HepG2 (cell line): ENCODE measurements around the gene GPT2. TPM values are rescaled to one million over a fixed set of nuclear protein-coding genes. Genes with fewer than 3 reads are reported as not detected.

Source experiments
- CEBPG ChIP-seq: IDR thresholded peaks from 2 replicates; pipeline ENCODE4 v1.6.1; 2016
- CREB1 ChIP-seq, 2 experiments: fragments of 450-650 bp in 1 of 2; IDR thresholded peaks; 2 replicates each; pipeline ENCODE4 v1.6.1; 2016 to 2017; ENCODE audit warnings: control low read depth in 1 of 2, mild to moderate bottlenecking in 1 of 2, missing compliant biosample characterization in 1 of 2, missing genetic modification characterization in 1 of 2
- EZH2 ChIP-seq: conservative IDR thresholded peaks from 2 replicates; pipeline ENCODE4 v1.6.1; 2012; ENCODE audit warnings: mild to moderate bottlenecking, low read depth, low read length, moderate library complexity
- GATA4 ChIP-seq: sonication (generic); IDR thresholded peaks from 2 replicates; pipeline ENCODE4 v1.6.1; 2016; ENCODE audit warnings: antibody characterized with exemption, low read depth, borderline replicate concordance
- JUND ChIP-seq: sonication (generic); formaldehyde crosslinking; IDR thresholded peaks from 2 replicates; pipeline ENCODE4 v1.8.0; 2022; ENCODE audit warnings: mild to moderate bottlenecking, missing genetic modification reagents
- MIER2 ChIP-seq: IDR thresholded peaks from 2 replicates; pipeline ENCODE4 v1.6.1; 2016; ENCODE audit warnings: missing biosample characterization, missing genetic modification reagents
- NCOR1 ChIP-seq: fragments of 200-600 bp; sonication (generic); IDR thresholded peaks from 2 replicates; pipeline ENCODE4 v1.7.0; 2017; ENCODE audit warnings: antibody characterized with exemption, low read length, borderline replicate concordance
- RBFOX2 ChIP-seq: fragments of 200-400 bp; formaldehyde crosslinking; IDR thresholded peaks from 2 replicates; pipeline ENCODE4 v1.6.1; 2017; ENCODE audit warnings: low read depth, mild to moderate bottlenecking, low read length
- SALL2 ChIP-seq: sonication (generic); formaldehyde crosslinking; IDR thresholded peaks from 2 replicates; pipeline ENCODE4 v1.8.1; 2023; ENCODE audit warnings: mild to moderate bottlenecking, missing genetic modification reagents, inconsistent platforms
- SP4 ChIP-seq: sonication (generic); formaldehyde crosslinking; IDR thresholded peaks from 2 replicates; pipeline ENCODE4 v1.8.1; 2023; ENCODE audit warnings: mild to moderate bottlenecking, missing genetic modification reagents
- ZMYM4 ChIP-seq: sonication (generic); formaldehyde crosslinking; IDR thresholded peaks from 2 replicates; pipeline ENCODE4 v1.8.1; 2023; ENCODE audit warnings: mild to moderate bottlenecking, missing genetic modification reagents
- ZNF343 ChIP-seq: sonication (generic); formaldehyde crosslinking; IDR thresholded peaks from 2 replicates; pipeline ENCODE4 v1.4.0; 2020; ENCODE audit warnings: mild to moderate bottlenecking, missing genetic modification reagents
- ZNF367 ChIP-seq: sonication (generic); formaldehyde crosslinking; IDR thresholded peaks from 2 replicates; pipeline ENCODE4 v1.4.0; 2020; ENCODE audit warnings: missing genetic modification reagents, borderline replicate concordance
- ZNF557 ChIP-seq: sonication (generic); formaldehyde crosslinking; IDR thresholded peaks from 2 replicates; pipeline ENCODE4 v1.4.0; 2020; ENCODE audit warnings: missing genetic modification reagents
- ZNF570 ChIP-seq: sonication (generic); formaldehyde crosslinking; IDR thresholded peaks from 2 replicates; pipeline ENCODE4 v1.4.0; 2020; ENCODE audit warnings: mild to moderate bottlenecking, missing genetic modification reagents, borderline replicate concordance
- ZNF572 ChIP-seq: sonication (generic); formaldehyde crosslinking; IDR thresholded peaks from 2 replicates; pipeline ENCODE4 v1.5.1; 2020; ENCODE audit warnings: mild to moderate bottlenecking, missing genetic modification reagents
- ZNF605 ChIP-seq: sonication (generic); formaldehyde crosslinking; IDR thresholded peaks from 2 replicates; pipeline ENCODE4 v1.8.0; 2022; ENCODE audit warnings: mild to moderate bottlenecking, missing genetic modification reagents
- ZNF670 ChIP-seq: sonication (generic); formaldehyde crosslinking; IDR thresholded peaks from 2 replicates; pipeline ENCODE4 v1.8.0; 2022; ENCODE audit warnings: mild to moderate bottlenecking, missing genetic modification reagents, borderline replicate concordance
- polyA plus RNA-seq, 8 experiments: library from polyadenylated mRNA; depleted of rRNA in 3 of 8; stranded (reverse) in 7 of 8; unstranded in 1 of 8; fragments of >200 nt; fragmentation: Illumina TruSeq in 4 of 8; extraction: Trizol in 4 of 8; gene quantifications; 2 replicates each; pipeline versions ENCODE4 v1.2.1 to v1.2.3, GENCODE V29; 2011 to 2016; ENCODE audit warnings: low read depth in 4 of 8, missing spikeins in 1 of 8, mixed read lengths in 1 of 8; ENCODE audit not compliant: insufficient read depth in 1 of 8
- total RNA-seq, 5 experiments: library from RNA; depleted of rRNA; stranded (reverse); fragments of >200 nt; fragmentation: Illumina TruSeq; extraction: Trizol; gene quantifications; 2 replicates each; pipeline ENCODE4 v1.2.3, GENCODE V29; 2016; ENCODE audit warnings: low read depth in 1 of 5
- TF ChIP-seq, protein P1 (sequence below): sonication (generic); formaldehyde crosslinking; IDR thresholded peaks from 2 replicates; pipeline ENCODE4 v1.4.0; 2020; ENCODE audit warnings: low read depth, mild to moderate bottlenecking, missing genetic modification reagents
- TF ChIP-seq, protein P2 (sequence below): sonication (generic); formaldehyde crosslinking; IDR thresholded peaks from 2 replicates; pipeline ENCODE4 v1.5.1; 2020; ENCODE audit warnings: mild to moderate bottlenecking, missing genetic modification reagents, moderate library complexity
- TF ChIP-seq, protein P3 (sequence below): sonication (generic); formaldehyde crosslinking; IDR thresholded peaks from 2 replicates; pipeline ENCODE4 v1.4.0; 2020; ENCODE audit warnings: missing genetic modification reagents, mild to moderate bottlenecking, borderline replicate concordance
- TF ChIP-seq, protein P4 (sequence below): sonication (generic); formaldehyde crosslinking; IDR thresholded peaks from 2 replicates; pipeline ENCODE4 v1.8.1; 2023; ENCODE audit warnings: mild to moderate bottlenecking, missing genetic modification reagents, borderline replicate concordance
- TF ChIP-seq, protein P5 (sequence below): sonication (generic); formaldehyde crosslinking; IDR thresholded peaks from 2 replicates; pipeline ENCODE4 v1.5.0; 2020; ENCODE audit warnings: missing genetic modification reagents, mild to moderate bottlenecking, borderline replicate concordance

The GPT2 gene
- total and polyA plus RNA-seq, 2 of the 13 experiments (the other 11 are each of a cell fraction or from before 2014, with no cell fraction given): 138 to 267 TPM

DNA sequence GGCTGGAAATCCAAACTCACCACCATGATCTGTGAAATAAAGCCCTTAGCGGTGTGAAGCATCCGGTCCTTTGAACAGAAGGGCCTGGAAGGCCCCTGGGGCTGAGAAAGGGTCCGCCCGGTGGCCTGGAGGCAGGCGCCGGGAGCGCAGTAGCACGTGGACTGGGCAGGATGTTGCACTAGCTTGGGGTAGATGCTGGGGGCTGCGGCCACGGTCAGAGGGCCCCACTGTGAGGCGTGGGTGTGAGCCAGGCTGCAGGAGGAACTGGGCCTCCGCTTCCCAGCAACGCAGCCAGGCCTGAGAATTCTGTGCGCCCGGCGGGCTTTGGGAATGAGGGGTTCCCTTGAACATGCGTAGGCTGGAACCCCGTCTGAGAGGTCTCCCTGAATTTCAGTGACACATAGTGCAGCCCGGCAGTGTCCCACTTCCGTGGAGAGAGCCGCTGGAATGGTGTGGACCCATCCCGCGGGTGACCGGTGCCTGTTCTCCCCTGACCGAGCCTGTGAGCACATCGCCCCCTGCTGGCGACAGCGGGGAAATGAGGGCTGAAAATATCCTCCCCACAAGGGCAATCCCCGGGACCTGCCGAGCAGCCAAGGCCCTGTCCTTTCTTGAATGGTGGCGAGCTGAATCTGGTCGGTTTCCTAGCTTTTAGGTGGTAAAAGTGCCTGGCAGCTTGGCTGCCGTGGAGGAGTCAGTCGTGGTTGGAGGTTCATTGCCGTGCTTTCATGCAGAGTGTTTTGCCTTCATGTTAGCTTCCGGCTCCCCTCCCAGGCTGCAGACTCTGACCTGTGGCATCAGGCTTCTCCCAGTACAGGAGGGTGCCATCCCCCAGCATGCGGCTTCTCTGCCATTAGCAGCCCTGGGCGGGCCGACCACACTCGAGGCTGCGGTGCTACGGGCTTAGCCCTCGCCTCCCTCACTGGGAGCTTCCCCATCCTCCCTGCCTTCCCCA lies 45.5 kb downstream of the GPT2 start (continued):
- TF ChIP-seq, protein P1, sequence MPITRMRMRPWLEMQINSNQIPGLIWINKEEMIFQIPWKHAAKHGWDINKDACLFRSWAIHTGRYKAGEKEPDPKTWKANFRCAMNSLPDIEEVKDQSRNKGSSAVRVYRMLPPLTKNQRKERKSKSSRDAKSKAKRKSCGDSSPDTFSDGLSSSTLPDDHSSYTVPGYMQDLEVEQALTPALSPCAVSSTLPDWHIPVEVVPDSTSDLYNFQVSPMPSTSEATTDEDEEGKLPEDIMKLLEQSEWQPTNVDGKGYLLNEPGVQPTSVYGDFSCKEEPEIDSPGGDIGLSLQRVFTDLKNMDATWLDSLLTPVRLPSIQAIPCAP (CRISPR knock-in tag): no peak
- TF ChIP-seq ZNF605 (CRISPR knock-in tag): peak; percentile 29; the same call in 1 of the 2 replicates
- TF ChIP-seq ZNF670 (CRISPR knock-in tag): no peak
- no peak for TF ChIP-seq ZMYM4
- no peak for TF ChIP-seq GATA4
- TF ChIP-seq, protein P2, sequence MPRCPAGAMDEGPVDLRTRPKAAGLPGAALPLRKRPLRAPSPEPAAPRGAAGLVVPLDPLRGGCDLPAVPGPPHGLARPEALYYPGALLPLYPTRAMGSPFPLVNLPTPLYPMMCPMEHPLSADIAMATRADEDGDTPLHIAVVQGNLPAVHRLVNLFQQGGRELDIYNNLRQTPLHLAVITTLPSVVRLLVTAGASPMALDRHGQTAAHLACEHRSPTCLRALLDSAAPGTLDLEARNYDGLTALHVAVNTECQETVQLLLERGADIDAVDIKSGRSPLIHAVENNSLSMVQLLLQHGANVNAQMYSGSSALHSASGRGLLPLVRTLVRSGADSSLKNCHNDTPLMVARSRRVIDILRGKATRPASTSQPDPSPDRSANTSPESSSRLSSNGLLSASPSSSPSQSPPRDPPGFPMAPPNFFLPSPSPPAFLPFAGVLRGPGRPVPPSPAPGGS (CRISPR knock-in tag): peak; percentile 79; the same call in 1 of the 2 replicates
- TF ChIP-seq ZNF343 (CRISPR knock-in tag): no peak
- TF ChIP-seq ZNF557: no peak
- TF ChIP-seq ZNF570 (CRISPR knock-in tag): no peak
- TF ChIP-seq, protein P3, sequence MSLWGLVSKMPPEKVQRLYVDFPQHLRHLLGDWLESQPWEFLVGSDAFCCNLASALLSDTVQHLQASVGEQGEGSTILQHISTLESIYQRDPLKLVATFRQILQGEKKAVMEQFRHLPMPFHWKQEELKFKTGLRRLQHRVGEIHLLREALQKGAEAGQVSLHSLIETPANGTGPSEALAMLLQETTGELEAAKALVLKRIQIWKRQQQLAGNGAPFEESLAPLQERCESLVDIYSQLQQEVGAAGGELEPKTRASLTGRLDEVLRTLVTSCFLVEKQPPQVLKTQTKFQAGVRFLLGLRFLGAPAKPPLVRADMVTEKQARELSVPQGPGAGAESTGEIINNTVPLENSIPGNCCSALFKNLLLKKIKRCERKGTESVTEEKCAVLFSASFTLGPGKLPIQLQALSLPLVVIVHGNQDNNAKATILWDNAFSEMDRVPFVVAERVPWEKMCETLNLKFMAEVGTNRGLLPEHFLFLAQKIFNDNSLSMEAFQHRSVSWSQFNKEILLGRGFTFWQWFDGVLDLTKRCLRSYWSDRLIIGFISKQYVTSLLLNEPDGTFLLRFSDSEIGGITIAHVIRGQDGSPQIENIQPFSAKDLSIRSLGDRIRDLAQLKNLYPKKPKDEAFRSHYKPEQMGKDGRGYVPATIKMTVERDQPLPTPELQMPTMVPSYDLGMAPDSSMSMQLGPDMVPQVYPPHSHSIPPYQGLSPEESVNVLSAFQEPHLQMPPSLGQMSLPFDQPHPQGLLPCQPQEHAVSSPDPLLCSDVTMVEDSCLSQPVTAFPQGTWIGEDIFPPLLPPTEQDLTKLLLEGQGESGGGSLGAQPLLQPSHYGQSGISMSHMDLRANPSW: 0 out of 2 replicates have a peak, but pooled peaks have one; percentile 15
- TF ChIP-seq RBFOX2: peak; percentile 65; the same call in 1 of the 2 replicates
- TF ChIP-seq SP4: no peak
- no peak for TF ChIP-seq NCOR1
- 0 out of 2 replicates have a peak, but pooled peaks have one; percentile 3 for TF ChIP-seq ZNF572 (CRISPR knock-in tag)
- no peak for TF ChIP-seq MIER2 (CRISPR knock-in tag)
- TF ChIP-seq, protein P4, sequence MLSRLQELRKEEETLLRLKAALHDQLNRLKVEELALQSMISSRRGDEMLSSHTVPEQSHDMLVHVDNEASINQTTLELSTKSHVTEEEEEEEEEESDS (CRISPR knock-in tag): no peak
- TF ChIP-seq CEBPG: no peak
- no peak for TF ChIP-seq EZH2
- TF ChIP-seq JUND (CRISPR knock-in tag): no peak
- TF ChIP-seq, protein P5, sequence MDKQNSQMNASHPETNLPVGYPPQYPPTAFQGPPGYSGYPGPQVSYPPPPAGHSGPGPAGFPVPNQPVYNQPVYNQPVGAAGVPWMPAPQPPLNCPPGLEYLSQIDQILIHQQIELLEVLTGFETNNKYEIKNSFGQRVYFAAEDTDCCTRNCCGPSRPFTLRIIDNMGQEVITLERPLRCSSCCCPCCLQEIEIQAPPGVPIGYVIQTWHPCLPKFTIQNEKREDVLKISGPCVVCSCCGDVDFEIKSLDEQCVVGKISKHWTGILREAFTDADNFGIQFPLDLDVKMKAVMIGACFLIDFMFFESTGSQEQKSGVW (CRISPR knock-in tag): no peak
- no peak for TF ChIP-seq SALL2 (CRISPR knock-in tag)
- no peak for TF ChIP-seq CREB1 (IDR thresholded peaks at IDR 0.05)
- TF ChIP-seq CREB1 (CRISPR knock-in tag; IDR thresholded peaks at IDR 0.05): no peak
- TF ChIP-seq ZNF367 (CRISPR knock-in tag): no peak
